Hepatocyte (in vitro differentiated cells): Measurements from ENCODE around the gene ADGRB2. TPM values are rescaled to one million over a fixed set of nuclear protein-coding genes. Genes with fewer than 3 reads are reported as not detected.

ENCODE experiments used
- DNase-seq: peaks from one replicate; pipeline ENCODE4 v3.0.0-alpha.2; 2016; ENCODE audit warnings: low spot score
- H2AFZ ChIP-seq: fragments of 200-600 bp; sonication (generic); 2 replicates; pipeline ENCODE4 v1.6.0; 2016; ENCODE audit warnings: antibody characterized with exemption, mild to moderate bottlenecking
- H3K27ac ChIP-seq: fragments of 200-600 bp; sonication (generic); 2 replicates; pipeline ENCODE4 v1.5.1; 2016; ENCODE audit warnings: mild to moderate bottlenecking
- H3K27me3 ChIP-seq: fragments of 200-600 bp; sonication (generic); 2 replicates; pipeline ENCODE4 v1.6.1; 2016
- H3K36me3 ChIP-seq: fragments of 200-600 bp; sonication (generic); replicated peaks from 2 replicates; pipeline ENCODE4 v1.5.1; 2016; ENCODE audit warnings: low read depth; ENCODE audit not compliant: insufficient read depth
- H3K4me1 ChIP-seq: fragments of 200-600 bp; sonication (generic); 2 replicates; pipeline ENCODE4 v1.5.1; 2016; ENCODE audit warnings: mild to moderate bottlenecking, moderate library complexity; ENCODE audit not compliant: insufficient read depth
- H3K4me2 ChIP-seq: fragments of 200-600 bp; sonication (generic); 2 replicates; pipeline ENCODE4 v1.6.0; 2016
- H3K4me3 ChIP-seq: fragments of 200-600 bp; sonication (generic); 2 replicates; pipeline ENCODE4 v1.5.1; 2016; ENCODE audit warnings: mild to moderate bottlenecking
- H3K79me2 ChIP-seq: fragments of 200-600 bp; sonication (generic); 2 replicates; pipeline ENCODE4 v1.6.0; 2017; ENCODE audit warnings: mild to moderate bottlenecking
- H3K9me2 ChIP-seq: fragments of 200-600 bp; sonication (generic); replicated peaks from 2 replicates; pipeline ENCODE4 v1.6.0; 2017; ENCODE audit warnings: mild to moderate bottlenecking; ENCODE audit not compliant: insufficient read depth
- H3K9me3 ChIP-seq: fragments of 200-600 bp; sonication (generic); 2 replicates; pipeline ENCODE4 v1.5.1; 2016; ENCODE audit warnings: low read depth, mild to moderate bottlenecking
- H4K20me1 ChIP-seq: fragments of 200-600 bp; sonication (generic); 2 replicates; pipeline ENCODE4 v1.6.0; 2016; ENCODE audit warnings: mild to moderate bottlenecking; ENCODE audit not compliant: insufficient read depth, poor library complexity, severe bottlenecking
- EZH2 ChIP-seq: fragments of 200-600 bp; sonication (generic); IDR thresholded peaks from 2 replicates; pipeline ENCODE4 v1.6.1; 2016; ENCODE audit warnings: antibody characterized with exemption, mild to moderate bottlenecking, borderline replicate concordance
- EZH2phosphoT487 ChIP-seq: fragments of 200-600 bp; sonication (generic); IDR thresholded peaks from one replicate; pipeline ENCODE4 v1.6.1; 2018; ENCODE audit warnings: antibody characterized with exemption, mild to moderate bottlenecking, low read depth, moderate library complexity; ENCODE audit not compliant: unreplicated experiment, severe bottlenecking
- WGBS: methylation state at CpG from one replicate; pipeline ENCODE4 v1.1.6; 2016; ENCODE audit warnings: low lambda C conversion rate; ENCODE audit errors: missing lambda C conversion rate; 5-methylcytosine and 5-hydroxymethylcytosine counted together
- polyA plus RNA-seq: library from polyadenylated mRNA; unstranded; fragments of >200 nt; fragmentation: Nextera tagmentation; extraction: Ambion mirVana; gene quantifications from 2 replicates; pipeline ENCODE4 v1.2.1, GENCODE V29; 2016
- total RNA-seq: library from RNA; depleted of rRNA; stranded (reverse); fragments of >200 nt; gene quantifications from 2 replicates; pipeline ENCODE4 v1.2.3, GENCODE V29; 2014
- TF ChIP-seq, protein P1 (sequence below): fragments of 200-600 bp; sonication (generic); IDR thresholded peaks from 2 replicates; pipeline ENCODE4 v1.5.1; 2016; ENCODE audit warnings: antibody characterized with exemption, mild to moderate bottlenecking; ENCODE audit not compliant: poor library complexity

The ADGRB2 gene
- total and polyA plus RNA-seq, 2 experiments from 2014 or later = 7.7 to 10.5 TPM

DNA sequence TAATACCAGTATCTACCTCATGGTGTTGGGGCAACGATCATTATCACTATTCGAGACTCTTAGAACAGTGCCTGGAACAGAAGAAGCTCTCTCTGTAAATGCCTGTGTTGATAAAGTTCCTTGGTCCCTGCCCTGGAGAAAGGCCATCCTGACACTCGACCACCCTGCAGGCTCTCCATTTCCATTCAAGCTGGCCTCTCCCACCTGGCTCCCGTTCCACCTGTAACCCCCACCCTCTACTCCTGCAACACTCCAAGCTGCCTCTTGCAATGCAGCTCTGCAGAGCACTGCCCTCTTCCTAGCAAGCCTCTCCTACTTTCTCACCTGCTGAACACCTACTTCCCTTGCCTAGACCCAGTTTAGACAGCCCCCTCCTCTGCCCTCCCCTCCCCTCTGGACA is 45.6 kb upstream of the ADGRB2 start:
- Histone ChIP-seq H3K4me1 (no peaks in the 10 kb centered on the region), H3K27me3 (no peaks in the 10 kb centered on the region), H4K20me1 (no peaks in the 10 kb centered on the region), H2AFZ (no peak overlapping the region), H3K4me2 (no peak overlapping the region), H3K27ac (no peak overlapping the region), H3K36me3 (no peaks in the 10 kb centered on the region), H3K79me2 (no peaks in the 10 kb centered on the region), H3K9me2 (no peaks in the 10 kb centered on the region), H3K9me3 (no peaks in the 10 kb centered on the region), H3K4me3 (no peak overlapping the region)
- WGBS = 80% methylated on average over 4 of the region's 4 CpGs
- TF ChIP-seq EZH2 (no peak), EZH2phosphoT487 (no peak)
- TF ChIP-seq, protein P1, sequence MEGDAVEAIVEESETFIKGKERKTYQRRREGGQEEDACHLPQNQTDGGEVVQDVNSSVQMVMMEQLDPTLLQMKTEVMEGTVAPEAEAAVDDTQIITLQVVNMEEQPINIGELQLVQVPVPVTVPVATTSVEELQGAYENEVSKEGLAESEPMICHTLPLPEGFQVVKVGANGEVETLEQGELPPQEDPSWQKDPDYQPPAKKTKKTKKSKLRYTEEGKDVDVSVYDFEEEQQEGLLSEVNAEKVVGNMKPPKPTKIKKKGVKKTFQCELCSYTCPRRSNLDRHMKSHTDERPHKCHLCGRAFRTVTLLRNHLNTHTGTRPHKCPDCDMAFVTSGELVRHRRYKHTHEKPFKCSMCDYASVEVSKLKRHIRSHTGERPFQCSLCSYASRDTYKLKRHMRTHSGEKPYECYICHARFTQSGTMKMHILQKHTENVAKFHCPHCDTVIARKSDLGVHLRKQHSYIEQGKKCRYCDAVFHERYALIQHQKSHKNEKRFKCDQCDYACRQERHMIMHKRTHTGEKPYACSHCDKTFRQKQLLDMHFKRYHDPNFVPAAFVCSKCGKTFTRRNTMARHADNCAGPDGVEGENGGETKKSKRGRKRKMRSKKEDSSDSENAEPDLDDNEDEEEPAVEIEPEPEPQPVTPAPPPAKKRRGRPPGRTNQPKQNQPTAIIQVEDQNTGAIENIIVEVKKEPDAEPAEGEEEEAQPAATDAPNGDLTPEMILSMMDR = no peak
- no peak for DNase-seq

- no peaks in the 10 kb centered on the region for H3K36me3 ChIP-seq
- TF ChIP-seq EZH2phosphoT487 = no peak
- TF ChIP-seq EZH2 = no peak
- TF ChIP-seq, protein P1 = no peak
- WGBS = 89% methylated on average over 4 of the region's 4 CpGs
Measured at GRCh38 chr1:31807273-31808048, 43.3 kb upstream of the ADGRB2 start.

GRCh38 chr1:31805318-31805717 is 41.2 kb upstream of the ADGRB2 start:
- no peaks in the 10 kb centered on the region for H3K4me1 ChIP-seq
- H3K9me3 ChIP-seq = no peaks in the 10 kb centered on the region
- no peak for TF ChIP-seq EZH2phosphoT487
- TF ChIP-seq, protein P1 = no peak
- no peak for TF ChIP-seq EZH2
- H3K4me3 ChIP-seq = no peak overlapping the region
- peaks cover 3% of the 10 kb centered on the region for H3K27me3 ChIP-seq
- no peak overlapping the region for H2AFZ ChIP-seq
- DNase-seq = no peak
- H3K36me3 ChIP-seq = no peaks in the 10 kb centered on the region
- no peak overlapping the region for H3K4me2 ChIP-seq
- 94% methylated on average over 6 of the region's 6 CpGs for WGBS
- no peak overlapping the region for H3K27ac ChIP-seq
- H3K79me2 ChIP-seq = no peaks in the 10 kb centered on the region
- no peaks in the 10 kb centered on the region for H3K9me2 ChIP-seq
- no peaks in the 10 kb centered on the region for H4K20me1 ChIP-seq

More at GRCh38 chr1:31807273-31808048, 43.3 kb upstream of the ADGRB2 start:
- no peak overlapping the region for H2AFZ ChIP-seq
- H3K9me2 ChIP-seq = no peaks in the 10 kb centered on the region
- no peaks in the 10 kb centered on the region for H3K79me2 ChIP-seq
- no peak overlapping the region for H3K4me3 ChIP-seq
- H4K20me1 ChIP-seq = no peaks in the 10 kb centered on the region
- H3K4me2 ChIP-seq = no peak overlapping the region
- no peaks in the 10 kb centered on the region for H3K4me1 ChIP-seq
- H3K9me3 ChIP-seq = no peaks in the 10 kb centered on the region
- DNase-seq = no peak
- H3K27ac ChIP-seq = no peak overlapping the region
- H3K27me3 ChIP-seq = peaks cover 3% of the 10 kb centered on the region
